HG03571 (cell line): ENCODE data around the gene RNF169.
"Not testable (repeated sequence)": the region's sequence is repeated elsewhere in the genome, so short reads cannot be mapped to it uniquely, and the experiment has no call there.

Experiments used
- ATAC-seq: cut with Tn5 transposase; IDR thresholded peaks from one replicate; pipeline ENCODE4 v1.9.1; 2021; ENCODE audit not compliant: unreplicated experiment

The RNF169 gene

DNA sequence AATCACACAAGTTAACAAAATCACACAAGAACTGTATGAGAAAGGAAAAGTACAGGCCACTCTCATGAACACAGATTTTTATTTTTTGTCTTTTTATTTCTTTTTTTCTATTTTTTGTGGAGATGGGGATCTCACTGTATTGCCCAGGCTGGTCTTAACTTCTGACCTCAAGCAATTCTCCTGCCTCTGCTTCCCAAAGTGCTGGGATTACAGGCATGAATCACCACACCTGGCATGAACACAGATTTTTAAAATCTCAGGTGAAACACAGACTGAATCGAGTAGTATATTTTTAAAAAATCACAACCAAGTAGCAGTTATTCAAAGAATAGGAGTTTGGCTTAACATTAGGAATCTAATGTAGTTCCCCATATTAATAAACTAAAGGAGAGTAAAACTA, 18.3 kb downstream of the RNF169 start:
- no peak for ATAC-seq

GRCh38 chr11:74768172-74768651, 19.6 kb downstream of the RNF169 start:
- not testable (repeated sequence) for ATAC-seq

- ATAC-seq, result no peak
These were observed 20.5 kb downstream of the RNF169 start for GRCh38 chr11:74769055-74769707.

- no peak for ATAC-seq
These were observed 21.8 kb downstream of the RNF169 start for GRCh38 chr11:74770456-74770855.

DNA sequence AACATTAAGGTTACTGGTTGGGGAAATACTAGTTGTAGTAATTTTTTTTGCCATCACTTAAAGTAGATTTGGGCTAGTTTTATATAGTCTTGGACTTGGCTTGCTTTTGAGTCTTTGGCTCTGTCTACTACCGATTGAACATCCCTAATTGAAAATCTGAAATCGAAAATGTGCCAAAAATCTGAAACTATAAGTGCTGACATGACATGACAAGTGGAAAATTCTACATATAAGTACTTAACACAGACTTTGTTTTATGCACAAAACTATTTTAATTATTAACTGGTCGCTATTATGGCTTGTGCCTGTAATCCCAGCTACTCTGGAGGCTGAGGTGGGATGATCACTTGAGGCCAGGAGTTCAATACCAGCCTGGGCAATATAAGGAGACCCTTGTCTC, 22.5 kb downstream of the RNF169 start:
- no peak for ATAC-seq

DNA sequence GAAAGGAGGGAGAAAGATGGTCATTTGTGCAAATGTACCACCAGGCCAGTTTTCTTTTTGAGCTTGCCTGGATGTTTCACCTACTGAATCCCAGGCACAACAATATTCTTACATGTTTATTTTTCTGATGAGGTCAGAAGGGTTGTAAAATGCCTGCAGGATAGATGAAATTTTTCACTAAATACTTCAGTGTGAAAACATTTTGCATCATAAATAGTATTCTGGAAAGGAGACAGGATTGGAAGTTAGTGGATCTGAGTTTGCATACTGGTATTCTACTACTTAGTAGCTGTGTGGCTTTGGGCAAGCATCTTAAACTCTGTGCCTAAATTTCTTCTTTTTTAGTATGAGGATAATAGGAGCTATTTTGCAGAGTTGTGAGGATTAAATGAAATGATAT, 24.8 kb downstream of the RNF169 start:
- ATAC-seq, result no peak

DNA sequence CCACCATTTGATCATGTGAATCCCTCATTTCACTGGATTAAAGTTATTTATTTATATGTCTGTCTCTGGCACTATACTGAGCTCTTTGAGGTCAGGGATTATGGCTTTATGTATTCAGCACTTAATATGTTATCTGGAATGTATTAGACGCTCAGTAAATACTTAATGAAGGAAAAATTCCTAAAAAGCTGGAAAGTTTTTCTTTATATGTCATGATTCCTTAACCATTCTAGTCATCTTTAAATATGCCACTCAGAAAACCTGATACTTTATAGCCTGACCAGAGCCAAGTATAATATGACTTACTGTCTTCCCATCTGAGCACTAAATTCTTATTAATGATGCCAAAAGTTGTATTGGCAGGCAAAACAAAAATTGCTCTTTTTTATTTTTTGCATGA, 27.1 kb downstream of the RNF169 start:
- ATAC-seq, result no peak

DNA sequence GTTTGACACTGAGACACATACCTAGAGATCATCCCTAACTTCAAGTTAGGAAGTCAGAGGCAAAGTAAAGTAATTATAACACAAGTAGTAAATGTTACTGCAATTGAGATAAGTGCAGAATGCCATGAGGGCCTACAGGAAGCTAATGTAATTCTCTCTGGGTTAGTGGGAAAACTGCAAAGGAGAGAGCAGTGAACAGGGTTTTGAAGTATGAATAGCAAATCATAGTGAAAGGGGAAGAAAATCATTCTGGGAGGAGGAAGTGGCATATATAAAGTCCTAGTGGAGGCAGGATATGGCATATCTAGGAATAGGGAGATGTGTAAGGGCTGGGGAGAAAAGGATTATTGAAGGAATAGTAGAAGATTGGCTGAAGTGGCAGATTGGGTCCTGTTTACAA, 27.9 kb downstream of the RNF169 start:
- ATAC-seq, result no peak

DNA sequence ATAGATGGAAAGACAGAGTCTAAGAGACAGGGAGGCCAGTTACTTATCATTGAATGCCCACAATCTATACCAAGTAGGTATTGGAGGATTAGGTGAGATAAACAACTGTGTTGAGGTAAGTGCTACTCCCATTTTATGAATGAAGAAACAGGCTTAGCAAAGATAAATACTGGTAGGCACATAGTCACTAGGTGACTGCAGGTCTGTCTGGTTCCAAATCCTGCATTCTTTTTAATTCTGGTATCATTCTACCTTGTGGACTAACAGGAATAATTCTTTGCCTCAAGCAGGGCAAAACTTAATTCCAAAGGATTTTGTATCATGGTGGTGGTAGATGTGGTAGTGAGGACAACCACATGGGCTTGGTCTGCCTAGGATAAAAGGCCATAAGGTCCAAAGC, 28.4 kb downstream of the RNF169 start:
- no peak for ATAC-seq

- no peak for ATAC-seq
These were observed 29.2 kb downstream of the RNF169 start for GRCh38 chr11:74777877-74778276.

DNA sequence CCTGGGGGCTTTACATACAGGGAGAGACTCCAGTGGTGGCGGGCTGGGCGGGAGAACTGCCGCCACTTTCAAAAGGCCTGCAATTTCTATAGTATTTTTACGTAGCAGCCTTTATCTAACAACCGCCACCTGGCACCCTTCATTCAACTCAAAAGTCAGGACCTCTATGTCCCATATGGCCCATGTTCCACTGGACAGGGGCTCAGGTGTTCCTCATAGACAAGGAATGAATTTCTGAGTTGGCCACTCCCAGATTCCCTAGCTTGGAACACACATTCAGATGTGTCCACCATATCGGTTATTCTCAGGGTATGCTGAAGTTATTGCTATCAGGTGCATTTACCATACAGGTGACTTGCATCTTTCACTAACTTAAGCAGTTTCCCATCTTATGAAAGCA, 29.9 kb downstream of the RNF169 start:
- ATAC-seq, result no peak

- no peak for ATAC-seq
These were observed 31.8 kb downstream of the RNF169 start for GRCh38 chr11:74780248-74781005.

DNA sequence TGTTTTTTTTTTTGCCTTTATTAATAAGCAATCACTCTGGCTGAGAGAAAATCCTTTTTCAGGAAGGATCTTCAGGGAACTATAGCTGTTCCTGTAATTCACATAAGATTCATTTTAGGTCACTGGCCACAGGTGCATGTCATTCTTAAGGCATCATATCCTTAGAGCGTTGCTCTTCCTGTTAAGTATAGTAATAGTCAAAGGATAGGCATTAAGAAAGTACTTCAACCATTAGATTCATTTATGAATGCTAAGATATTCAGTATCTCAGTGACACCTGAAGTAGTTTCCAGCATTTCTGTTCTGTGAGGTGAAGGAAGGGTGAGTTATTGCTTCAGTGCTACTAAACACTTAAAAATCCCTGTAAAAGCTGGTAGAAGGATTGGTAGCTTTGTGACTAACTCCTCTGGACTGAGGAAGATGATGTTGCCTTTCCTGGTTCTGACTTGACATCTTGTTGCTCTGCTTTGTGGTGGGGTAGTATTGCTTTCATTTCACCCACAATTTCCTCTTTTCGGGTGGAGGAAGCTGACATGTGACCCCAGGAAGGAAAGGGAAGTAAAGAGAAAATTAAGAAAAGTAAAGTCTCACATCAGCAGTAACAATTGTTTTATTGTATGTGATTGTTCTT, 34.7 kb downstream of the RNF169 start:
- peak; percentile 59 for ATAC-seq

DNA sequence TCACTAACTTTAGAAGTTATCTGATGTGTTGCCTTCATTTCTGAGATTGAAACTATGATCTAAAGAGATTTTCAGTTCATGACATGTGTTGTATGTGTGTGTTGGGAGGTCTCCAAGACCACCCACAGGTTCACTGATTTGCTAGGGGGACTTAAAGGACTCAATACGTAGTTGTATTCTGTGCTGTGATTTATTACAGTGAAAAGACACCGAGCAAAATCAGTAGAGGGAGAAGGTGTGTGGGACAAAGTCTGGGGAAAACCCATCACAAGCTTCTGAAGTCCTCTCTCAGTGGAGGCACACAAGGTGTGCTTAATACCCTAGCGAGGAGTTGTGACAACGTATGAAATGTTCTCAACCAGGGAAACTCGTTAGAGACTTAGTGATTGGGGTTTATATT, 35.6 kb downstream of the RNF169 start:
- ATAC-seq, result no peak

- ATAC-seq, result no peak
These were observed 36.1 kb downstream of the RNF169 start for GRCh38 chr11:74784726-74785125.

GRCh38 chr11:74786574-74786973, 37.9 kb downstream of the RNF169 start:
- no peak for ATAC-seq

- ATAC-seq, result no peak
These were observed 42.9 kb downstream of the RNF169 start for GRCh38 chr11:74791333-74792100.

GRCh38 chr11:74806267-74806666, 57.6 kb downstream of the RNF169 start:
- ATAC-seq, result no peak

DNA sequence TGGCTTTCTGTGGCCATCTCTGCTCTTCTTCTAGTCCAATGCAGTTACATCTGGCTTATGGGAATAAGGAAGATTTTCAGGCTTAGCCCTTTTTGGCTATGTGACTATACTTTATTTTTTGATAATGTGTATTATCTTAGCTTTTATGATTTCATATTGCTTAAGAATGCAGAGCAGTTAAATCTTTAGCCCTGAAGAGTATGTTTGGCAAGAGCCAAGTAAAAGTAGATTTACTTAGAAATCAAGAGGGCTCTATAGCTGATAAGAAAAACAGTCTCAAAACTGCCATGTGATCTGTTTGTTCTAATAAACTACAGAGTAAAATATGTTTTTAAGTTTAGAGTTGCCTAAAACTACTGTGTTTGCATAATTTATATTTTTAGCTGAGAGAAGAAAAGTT, 61.2 kb downstream of the RNF169 start:
- ATAC-seq, result no peak

DNA sequence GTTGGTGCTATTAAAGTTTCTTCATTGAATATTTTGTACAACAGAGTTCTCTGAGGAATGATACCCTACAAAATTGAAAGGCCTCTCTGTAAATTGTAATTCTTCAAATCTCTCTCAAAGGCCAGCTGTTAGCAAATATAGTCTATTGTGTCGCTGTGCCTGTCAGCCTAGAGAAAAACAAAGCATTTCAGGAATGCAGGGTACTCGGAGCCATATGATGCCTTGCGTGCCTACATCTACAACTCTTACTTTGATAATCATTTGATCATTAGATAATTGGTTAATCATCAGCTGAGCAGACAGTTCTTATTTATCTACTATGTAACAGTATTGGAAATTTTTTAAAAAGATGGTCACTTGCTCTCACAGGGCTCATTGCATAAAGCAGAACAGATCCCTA, 67.3 kb downstream of the RNF169 start:
- ATAC-seq, result no peak

DNA sequence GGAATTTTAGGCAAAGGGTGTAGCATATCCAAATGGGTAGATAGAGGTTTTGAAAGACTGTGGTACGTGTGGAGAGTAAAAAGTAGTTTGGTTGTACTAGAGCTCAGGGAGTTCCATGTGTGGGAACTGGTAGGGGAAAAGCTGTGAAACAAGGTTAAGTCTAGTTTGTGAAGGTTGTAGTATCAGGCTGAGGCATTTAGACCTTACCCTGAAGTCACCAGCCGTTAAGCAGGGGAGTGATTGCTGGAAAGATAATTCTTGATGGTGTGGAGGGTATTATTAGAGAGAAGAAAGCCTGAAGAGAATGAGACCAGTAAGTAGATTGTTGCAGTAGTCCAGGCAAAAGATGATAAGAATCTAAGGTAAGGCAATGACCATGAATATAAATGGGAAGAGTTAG, 68.0 kb downstream of the RNF169 start:
- ATAC-seq, result no peak
